ENCODE measurements around the gene PRDM5.

Gene PRDM5

GRCh38 chr4:120736312-120736711, 186.2 kb downstream of the PRDM5 start:
- Mint-ChIP-seq H3K27ac (no peak overlapping the region), H3K4me1 (no peaks in the 10 kb centered on the region), H3K4me3 (no peak overlapping the region), H3K9me3 (no peaks in the 10 kb centered on the region), H3K36me3 (no peaks in the 10 kb centered on the region)
- ATAC-seq, result no peak
- DNase-seq (ENCODE audit: low spot score in 2 of 2), result no peak

GRCh38 chr4:120733968-120734367, 188.6 kb downstream of the PRDM5 start:
- H3K4me3 Mint-ChIP-seq, result no peak overlapping the region
- no peak for DNase-seq (ENCODE audit: low spot score in 2 of 2)
- H3K27ac Mint-ChIP-seq, result no peak overlapping the region
- H3K9me3 Mint-ChIP-seq, result no peaks in the 10 kb centered on the region
- no peaks in the 10 kb centered on the region for H3K36me3 Mint-ChIP-seq
- H3K4me1 Mint-ChIP-seq, result no peaks in the 10 kb centered on the region
- peak; percentile 37 for ATAC-seq

DNA sequence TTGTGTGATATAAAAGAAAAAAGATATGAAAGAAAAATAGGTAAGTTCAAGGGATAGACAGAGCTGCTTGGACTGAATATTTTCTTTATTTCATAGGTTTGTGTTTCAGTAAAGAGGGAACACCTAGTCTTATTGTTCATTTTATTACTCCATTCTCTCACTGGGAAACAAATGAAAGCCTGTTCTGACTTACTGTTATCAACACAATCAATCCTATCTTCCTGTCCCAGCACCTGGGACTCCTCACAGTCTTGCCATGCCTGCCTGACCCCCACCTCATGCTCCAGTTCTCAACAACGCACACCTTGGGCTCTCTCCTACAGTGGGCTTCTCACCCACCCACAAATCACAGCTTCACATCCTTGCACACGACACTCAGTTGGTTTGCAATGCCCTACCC, 189.5 kb downstream of the PRDM5 start:
- H3K36me3 Mint-ChIP-seq, result no peaks in the 10 kb centered on the region
- H3K27ac Mint-ChIP-seq, result no peak overlapping the region
- no peaks in the 10 kb centered on the region for H3K4me1 Mint-ChIP-seq
- no peak overlapping the region for H3K4me3 Mint-ChIP-seq
- ATAC-seq (no peak), DNase-seq (ENCODE audit: low spot score in 2 of 2) (no peak)
- H3K9me3 Mint-ChIP-seq, result no peaks in the 10 kb centered on the region

DNA sequence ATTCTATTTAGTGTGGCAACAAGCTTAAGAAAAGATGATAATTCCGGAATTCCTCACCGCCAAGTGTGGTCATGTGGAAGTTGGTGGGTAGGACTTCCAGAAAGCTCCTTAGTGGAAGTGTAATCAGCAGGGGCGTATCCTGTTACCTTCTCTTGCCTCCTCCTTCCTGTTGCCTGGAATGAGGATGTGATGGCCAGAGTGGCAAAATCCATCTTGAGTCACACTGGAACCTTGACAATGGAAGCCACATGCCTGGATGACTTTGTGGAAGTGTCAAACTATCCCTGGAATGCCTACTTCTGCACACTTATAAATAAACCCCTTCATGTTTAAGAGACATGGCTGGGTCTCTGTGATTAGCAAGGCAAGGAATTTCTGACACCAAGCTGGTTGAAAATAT, 191.0 kb downstream of the PRDM5 start:
- Mint-ChIP-seq H3K27ac (no peak overlapping the region), H3K9me3 (no peaks in the 10 kb centered on the region), H3K4me3 (no peak overlapping the region), H3K4me1 (no peaks in the 10 kb centered on the region), H3K36me3 (no peaks in the 10 kb centered on the region)
- no peak for ATAC-seq
- DNase-seq (ENCODE audit: low spot score in 2 of 2), result no peak

DNA sequence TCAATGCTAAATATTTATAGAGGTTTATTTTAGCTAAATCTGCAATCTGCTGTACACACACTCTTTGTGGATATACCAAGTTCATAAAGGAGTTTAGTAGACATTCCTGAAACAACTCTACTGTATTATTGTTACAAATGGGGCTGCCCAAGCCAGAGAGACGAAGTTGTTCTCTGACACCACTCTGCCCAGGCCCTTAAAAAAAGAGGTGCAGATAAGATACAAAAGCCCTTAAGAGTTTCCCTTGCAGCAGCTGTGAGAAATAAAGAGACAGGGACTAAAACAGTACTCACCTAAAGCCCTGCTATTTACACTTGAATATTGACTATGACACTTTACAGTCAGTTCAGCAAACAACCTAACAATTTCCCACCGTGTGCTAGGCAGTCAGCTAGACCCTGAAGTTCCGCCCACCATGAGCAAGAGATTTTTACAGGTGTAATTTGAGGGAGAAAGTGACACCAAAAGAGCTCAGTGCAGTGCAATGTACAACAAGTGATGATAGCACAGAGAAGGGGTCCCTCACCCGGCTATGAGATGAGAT, 191.7 kb downstream of the PRDM5 start:
- no peaks in the 10 kb centered on the region for H3K36me3 Mint-ChIP-seq
- no peaks in the 10 kb centered on the region for H3K9me3 Mint-ChIP-seq
- H3K27ac Mint-ChIP-seq, result no peak overlapping the region
- ATAC-seq, result no peak
- DNase-seq (ENCODE audit: low spot score in 2 of 2), result no peak
- H3K4me1 Mint-ChIP-seq, result no peaks in the 10 kb centered on the region
- H3K4me3 Mint-ChIP-seq, result no peak overlapping the region

DNA sequence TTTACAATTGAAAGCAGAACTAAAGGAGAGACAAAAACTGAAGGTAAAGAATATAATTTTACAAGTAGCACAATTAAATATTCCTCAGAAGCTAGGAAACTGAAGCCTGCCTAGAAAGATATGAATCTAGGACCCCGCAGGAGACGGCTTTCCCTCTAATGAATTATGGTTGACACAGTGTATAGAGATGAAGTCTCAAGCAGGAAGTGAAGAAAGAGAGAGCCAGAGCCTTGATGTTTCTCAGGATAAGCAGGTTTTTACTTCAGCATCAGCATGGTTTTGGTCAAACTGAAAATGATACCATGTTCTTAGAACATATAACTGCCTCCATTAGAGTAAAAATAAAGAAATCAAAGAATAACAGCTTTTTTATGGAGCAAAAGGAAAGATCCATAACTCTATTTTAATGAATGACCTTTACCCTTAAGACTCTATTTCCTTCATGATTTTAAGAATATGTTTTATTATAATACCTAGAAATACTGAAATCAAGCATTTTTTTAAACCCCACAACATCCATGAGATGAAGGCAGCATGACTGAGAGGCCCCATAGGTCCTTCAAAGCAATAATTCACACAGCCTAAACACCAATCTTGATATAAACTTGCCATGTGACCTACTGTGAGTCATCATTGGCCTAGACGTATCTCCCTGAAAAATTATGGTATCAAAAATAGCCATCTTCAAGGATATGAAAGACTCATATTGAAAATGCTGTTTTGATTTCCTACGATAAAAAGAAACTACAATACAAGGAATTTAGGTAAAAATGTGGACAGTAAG, 193.4 kb downstream of the PRDM5 start:
- Mint-ChIP-seq H3K36me3 (no peaks in the 10 kb centered on the region), H3K4me3 (no peak overlapping the region), H3K9me3 (no peaks in the 10 kb centered on the region), H3K27ac (no peak overlapping the region), H3K4me1 (no peaks in the 10 kb centered on the region)
- DNase-seq (ENCODE audit: low spot score in 2 of 2) (no peak), ATAC-seq (no peak)

GRCh38 chr4:120725639-120726580, 196.6 kb downstream of the PRDM5 start:
- DNase-seq (ENCODE audit: low spot score in 2 of 2), result no peak
- ATAC-seq, result peak; percentile 19
- H3K4me1 Mint-ChIP-seq, result no peaks in the 10 kb centered on the region
- H3K27ac Mint-ChIP-seq, result no peak overlapping the region
- H3K9me3 Mint-ChIP-seq, result no peaks in the 10 kb centered on the region
- no peaks in the 10 kb centered on the region for H3K36me3 Mint-ChIP-seq
- no peak overlapping the region for H3K4me3 Mint-ChIP-seq

DNA sequence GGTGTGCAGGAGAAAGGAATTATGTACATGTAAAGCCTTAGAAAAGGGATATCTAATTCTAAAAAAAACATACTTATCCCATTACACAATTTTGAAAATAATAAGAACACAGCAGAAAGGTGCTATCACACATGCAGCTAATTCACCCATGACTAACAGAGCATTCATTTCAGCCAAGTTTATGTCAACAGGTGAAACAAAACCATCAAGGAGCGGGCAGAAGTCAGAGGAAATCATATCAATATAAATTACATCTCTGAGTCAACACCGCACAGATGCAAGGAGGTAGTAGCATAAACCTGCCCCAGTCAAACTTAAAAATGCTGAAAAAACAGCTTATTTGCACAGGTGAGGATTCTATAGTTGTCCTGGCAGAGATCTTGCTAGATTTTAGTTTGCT, 197.9 kb downstream of the PRDM5 start:
- no peaks in the 10 kb centered on the region for H3K9me3 Mint-ChIP-seq
- no peak overlapping the region for H3K4me3 Mint-ChIP-seq
- H3K27ac Mint-ChIP-seq, result no peak overlapping the region
- no peaks in the 10 kb centered on the region for H3K4me1 Mint-ChIP-seq
- H3K36me3 Mint-ChIP-seq, result no peaks in the 10 kb centered on the region
- DNase-seq (ENCODE audit: low spot score in 2 of 2), result no peak
- no peak for ATAC-seq

- DNase-seq (ENCODE audit: low spot score in 2 of 2), result no peak
- Mint-ChIP-seq H3K27ac (no peak overlapping the region), H3K4me1 (no peaks in the 10 kb centered on the region), H3K36me3 (no peaks in the 10 kb centered on the region), H3K9me3 (no peaks in the 10 kb centered on the region), H3K4me3 (no peak overlapping the region)
- no peak for ATAC-seq
Measured at GRCh38 chr4:120723986-120724385, 198.5 kb downstream of the PRDM5 start.

- ATAC-seq (no peak), DNase-seq (ENCODE audit: low spot score in 2 of 2) (no peak)
- Mint-ChIP-seq H3K9me3 (no peaks in the 10 kb centered on the region), H3K4me1 (no peaks in the 10 kb centered on the region), H3K27ac (no peak overlapping the region), H3K4me3 (no peak overlapping the region), H3K36me3 (no peaks in the 10 kb centered on the region)
Measured at GRCh38 chr4:120723105-120723504, 199.4 kb downstream of the PRDM5 start.

- no peak overlapping the region for H3K27ac Mint-ChIP-seq
- H3K36me3 Mint-ChIP-seq, result no peaks in the 10 kb centered on the region
- H3K4me3 Mint-ChIP-seq, result no peak overlapping the region
- no peaks in the 10 kb centered on the region for H3K9me3 Mint-ChIP-seq
- DNase-seq (ENCODE audit: low spot score in 2 of 2) (no peak), ATAC-seq (no peak)
- H3K4me1 Mint-ChIP-seq, result no peaks in the 10 kb centered on the region
Measured at GRCh38 chr4:120722655-120723054, 199.9 kb downstream of the PRDM5 start.

- Mint-ChIP-seq H3K36me3 (no peaks in the 10 kb centered on the region), H3K4me1 (no peaks in the 10 kb centered on the region), H3K4me3 (no peak overlapping the region), H3K9me3 (no peaks in the 10 kb centered on the region), H3K27ac (no peak overlapping the region)
- ATAC-seq (no peak), DNase-seq (ENCODE audit: low spot score in 2 of 2) (no peak)
Measured at GRCh38 chr4:120720354-120720934, 202.1 kb downstream of the PRDM5 start.

DNA sequence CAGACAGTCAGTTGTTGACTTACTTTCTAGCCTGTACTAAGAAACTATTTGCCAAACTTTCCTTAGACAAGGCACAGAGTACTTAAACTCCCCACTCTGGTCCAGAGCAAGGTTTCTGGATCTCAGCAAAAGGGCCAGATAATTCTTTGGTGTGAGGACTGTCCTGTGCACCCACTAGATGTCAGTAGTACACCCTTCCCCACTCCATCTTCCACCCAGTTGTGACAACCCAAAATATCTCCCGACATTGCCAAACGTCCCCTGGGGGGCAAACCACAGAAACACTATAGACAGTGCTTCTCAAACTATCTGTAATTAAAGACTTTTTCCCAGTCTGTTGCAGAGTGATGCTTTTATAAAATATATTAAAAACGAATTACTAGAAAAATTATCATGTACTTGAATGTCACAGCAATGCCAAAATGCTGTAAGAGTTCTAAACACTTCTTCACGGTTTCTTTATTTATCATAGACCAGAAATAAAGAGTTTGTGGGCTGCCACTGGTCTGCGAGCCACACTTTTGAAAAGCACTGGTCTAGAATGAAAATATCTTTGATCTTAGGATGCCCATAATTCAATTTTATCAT, 203.5 kb downstream of the PRDM5 start:
- no peak overlapping the region for H3K4me3 Mint-ChIP-seq
- H3K9me3 Mint-ChIP-seq, result no peaks in the 10 kb centered on the region
- H3K36me3 Mint-ChIP-seq, result no peaks in the 10 kb centered on the region
- peak; percentile 74 for ATAC-seq
- no peaks in the 10 kb centered on the region for H3K4me1 Mint-ChIP-seq
- no peak overlapping the region for H3K27ac Mint-ChIP-seq
- no peak for DNase-seq (ENCODE audit: low spot score in 2 of 2)

DNA sequence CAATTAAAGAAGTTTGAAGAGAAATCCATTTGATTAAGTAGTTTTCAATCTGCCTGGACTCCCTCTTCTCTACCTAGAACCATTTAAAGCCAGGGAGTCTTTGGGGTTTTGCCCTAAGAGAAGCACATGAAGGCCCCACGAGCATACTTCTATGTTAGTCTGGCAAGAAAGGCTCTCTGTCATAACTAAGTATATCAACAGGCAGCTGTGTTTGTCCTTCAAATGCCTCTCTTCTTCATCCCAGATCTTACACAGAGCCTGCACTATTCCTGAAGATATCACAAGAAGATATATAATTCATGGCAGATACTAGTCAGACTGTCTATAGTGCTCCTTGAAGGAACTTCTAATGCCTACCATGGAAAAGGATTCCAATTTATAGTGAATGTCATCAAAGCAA, 206.2 kb downstream of the PRDM5 start:
- Mint-ChIP-seq H3K4me1 (no peaks in the 10 kb centered on the region), H3K36me3 (no peaks in the 10 kb centered on the region), H3K4me3 (no peak overlapping the region), H3K27ac (no peak overlapping the region), H3K9me3 (no peaks in the 10 kb centered on the region)
- no peak for ATAC-seq
- no peak for DNase-seq (ENCODE audit: low spot score in 2 of 2)

GRCh38 chr4:120714417-120715010, 208.0 kb downstream of the PRDM5 start:
- Mint-ChIP-seq H3K36me3 (no peaks in the 10 kb centered on the region), H3K27ac (no peak overlapping the region), H3K4me1 (no peaks in the 10 kb centered on the region), H3K9me3 (no peaks in the 10 kb centered on the region), H3K4me3 (no peak overlapping the region)
- ATAC-seq, result no peak
- DNase-seq (ENCODE audit: low spot score in 2 of 2), result no peak
